ENCODE results near the gene TRPV3. TPM values are rescaled to one million over a fixed set of nuclear protein-coding genes. Genes with fewer than 3 reads are reported as not detected.
"Not testable (repeated sequence)": the region's sequence is repeated elsewhere in the genome, so short reads cannot be mapped to it uniquely, and the experiment has no call there.

Gene TRPV3
- total RNA-seq, 4 donors from 2014 or later = 0.36 to 3.0 (median 0.86) TPM

DNA sequence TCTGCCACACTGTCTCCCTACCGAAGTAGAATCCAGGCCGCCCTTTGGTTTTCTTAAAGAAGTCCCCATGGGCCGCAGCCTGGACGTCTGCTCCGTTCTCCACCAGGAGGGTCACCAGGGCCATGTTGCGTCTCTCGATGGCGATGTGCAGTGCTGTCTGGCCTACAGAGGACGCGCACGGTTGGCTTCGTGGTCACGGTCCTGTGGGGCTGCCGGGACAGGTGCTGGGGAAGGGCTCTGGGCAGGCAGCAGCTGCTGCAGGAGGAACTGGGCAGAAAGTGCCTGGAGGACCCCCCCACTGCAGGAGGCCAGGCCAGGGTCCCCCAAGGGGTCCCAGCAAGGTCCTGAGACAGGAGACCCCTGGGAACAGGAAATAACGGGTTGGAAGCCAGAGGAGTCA lies 32.6 kb upstream of the TRPV3 start:
- DNase-seq (ENCODE audit: low spot score) = no peak
- ATAC-seq (ENCODE audit: low FRiP score) = no peak
- TF ChIP-seq, protein P1, sequence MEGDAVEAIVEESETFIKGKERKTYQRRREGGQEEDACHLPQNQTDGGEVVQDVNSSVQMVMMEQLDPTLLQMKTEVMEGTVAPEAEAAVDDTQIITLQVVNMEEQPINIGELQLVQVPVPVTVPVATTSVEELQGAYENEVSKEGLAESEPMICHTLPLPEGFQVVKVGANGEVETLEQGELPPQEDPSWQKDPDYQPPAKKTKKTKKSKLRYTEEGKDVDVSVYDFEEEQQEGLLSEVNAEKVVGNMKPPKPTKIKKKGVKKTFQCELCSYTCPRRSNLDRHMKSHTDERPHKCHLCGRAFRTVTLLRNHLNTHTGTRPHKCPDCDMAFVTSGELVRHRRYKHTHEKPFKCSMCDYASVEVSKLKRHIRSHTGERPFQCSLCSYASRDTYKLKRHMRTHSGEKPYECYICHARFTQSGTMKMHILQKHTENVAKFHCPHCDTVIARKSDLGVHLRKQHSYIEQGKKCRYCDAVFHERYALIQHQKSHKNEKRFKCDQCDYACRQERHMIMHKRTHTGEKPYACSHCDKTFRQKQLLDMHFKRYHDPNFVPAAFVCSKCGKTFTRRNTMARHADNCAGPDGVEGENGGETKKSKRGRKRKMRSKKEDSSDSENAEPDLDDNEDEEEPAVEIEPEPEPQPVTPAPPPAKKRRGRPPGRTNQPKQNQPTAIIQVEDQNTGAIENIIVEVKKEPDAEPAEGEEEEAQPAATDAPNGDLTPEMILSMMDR (IDR thresholded peaks at IDR 0.05) = no peak

DNA sequence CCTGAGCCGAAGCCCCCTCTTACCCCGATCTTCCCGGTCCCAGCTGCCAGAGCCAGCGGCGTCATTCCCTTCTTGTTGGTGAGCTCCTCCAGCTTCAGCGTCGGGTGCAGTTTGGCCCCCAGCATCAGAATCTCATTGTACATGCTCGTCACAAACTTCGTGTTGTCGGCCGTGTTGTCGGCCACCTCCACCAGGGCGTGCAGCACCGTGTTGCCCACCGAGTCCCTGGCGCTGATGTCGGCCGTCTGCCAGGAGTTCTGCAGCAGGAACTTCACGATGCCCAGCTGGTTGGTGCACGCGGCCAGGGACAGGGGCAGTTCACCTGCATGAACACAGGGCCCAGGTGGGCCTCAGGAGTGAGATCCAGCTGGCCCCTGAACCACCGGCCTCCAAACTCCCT lies 32.2 kb upstream of the TRPV3 start:
- ATAC-seq (ENCODE audit: low FRiP score) (no peak), DNase-seq (ENCODE audit: low spot score) (no peak)
- TF ChIP-seq, protein P1 (IDR thresholded peaks at IDR 0.05) = no peak

DNA sequence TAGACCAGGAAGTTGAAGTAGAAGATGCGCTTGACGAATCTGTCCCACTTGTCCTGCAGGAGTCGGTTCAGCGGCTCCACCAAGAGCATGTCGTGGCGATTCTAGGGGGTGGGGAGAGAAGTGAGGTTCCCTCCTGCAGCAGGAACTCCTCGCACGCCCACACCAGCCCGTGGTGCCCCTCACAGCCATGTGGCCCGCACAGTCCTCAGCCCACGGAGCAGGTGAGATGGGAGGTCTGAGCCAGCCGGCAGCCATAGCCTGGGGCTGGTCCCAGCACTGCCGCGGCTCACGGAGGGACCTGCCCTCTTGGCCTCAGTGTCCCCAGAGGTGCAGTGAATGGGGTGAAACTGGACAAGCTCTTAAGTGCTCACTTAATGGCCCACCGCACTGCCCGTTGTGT lies 28.2 kb upstream of the TRPV3 start:
- DNase-seq (ENCODE audit: low spot score) (no peak), ATAC-seq (ENCODE audit: low FRiP score) (no peak)
- TF ChIP-seq, protein P1 (IDR thresholded peaks at IDR 0.05) = no peak

DNA sequence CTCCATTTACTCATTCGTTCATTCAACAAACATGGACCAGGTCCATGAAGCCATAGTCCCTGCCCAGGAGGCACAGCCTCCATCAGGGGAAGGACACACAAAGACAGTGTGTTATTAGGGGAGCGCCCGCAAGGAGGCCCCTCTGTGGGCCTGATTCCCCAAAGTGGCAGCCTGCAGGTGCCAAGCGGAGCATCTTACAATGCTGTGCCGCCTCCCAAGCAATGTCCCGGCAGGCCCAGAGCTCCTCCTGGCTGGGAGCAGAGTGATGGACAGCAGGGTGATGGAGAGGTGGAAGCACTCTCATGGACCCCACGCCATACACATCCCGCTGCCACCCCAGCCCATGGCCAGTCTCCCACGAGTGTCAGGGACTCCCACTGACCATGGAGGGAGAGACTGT lies 25.8 kb upstream of the TRPV3 start:
- DNase-seq (ENCODE audit: low spot score) (no peak), ATAC-seq (ENCODE audit: low FRiP score) (no peak)
- TF ChIP-seq, protein P1 (IDR thresholded peaks at IDR 0.05) = no peak

DNA sequence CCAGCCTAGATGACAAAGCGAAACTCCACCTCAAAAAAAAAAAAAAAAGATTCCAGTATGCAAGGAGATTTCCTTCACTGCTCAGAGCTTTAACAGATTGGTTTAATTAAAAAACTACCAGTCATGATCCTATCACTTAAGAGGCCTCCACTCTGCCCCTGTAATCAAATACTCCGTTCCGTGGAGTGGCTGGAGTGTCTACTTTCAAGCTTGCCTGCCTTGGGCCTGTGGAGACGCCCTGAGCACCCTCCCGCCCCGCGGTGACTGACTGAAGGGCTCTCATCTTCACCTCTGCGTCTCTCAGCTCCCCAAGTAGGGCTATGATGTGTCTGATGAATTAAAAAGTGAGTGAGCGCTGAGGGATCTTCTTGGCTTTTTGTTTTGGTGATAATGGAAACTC lies 25.3 kb upstream of the TRPV3 start:
- TF ChIP-seq, protein P1 (IDR thresholded peaks at IDR 0.05) = no peak
- ATAC-seq (ENCODE audit: low FRiP score) (no peak), DNase-seq (ENCODE audit: low spot score) (no peak)

DNA sequence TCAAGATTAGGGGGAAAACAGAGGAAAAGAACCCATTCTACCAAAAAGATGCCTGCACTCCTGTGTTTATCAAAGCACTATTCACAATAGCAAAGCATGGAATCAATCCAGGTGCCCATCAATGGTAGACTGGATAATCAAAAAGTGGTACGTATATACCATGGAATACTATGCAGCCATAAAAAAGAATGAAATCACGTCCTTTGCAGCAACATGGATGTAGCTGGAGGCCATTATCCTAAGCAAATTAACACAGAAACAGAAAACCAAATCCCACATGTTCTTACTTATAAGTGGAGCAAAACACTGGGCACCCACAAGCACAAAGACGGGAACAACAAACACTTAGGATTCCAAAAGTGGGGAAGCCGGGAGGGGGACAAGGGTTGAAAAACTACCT lies 21.1 kb upstream of the TRPV3 start:
- not testable (repeated sequence) for DNase-seq (ENCODE audit: low spot score); ATAC-seq (ENCODE audit: low FRiP score)

DNA sequence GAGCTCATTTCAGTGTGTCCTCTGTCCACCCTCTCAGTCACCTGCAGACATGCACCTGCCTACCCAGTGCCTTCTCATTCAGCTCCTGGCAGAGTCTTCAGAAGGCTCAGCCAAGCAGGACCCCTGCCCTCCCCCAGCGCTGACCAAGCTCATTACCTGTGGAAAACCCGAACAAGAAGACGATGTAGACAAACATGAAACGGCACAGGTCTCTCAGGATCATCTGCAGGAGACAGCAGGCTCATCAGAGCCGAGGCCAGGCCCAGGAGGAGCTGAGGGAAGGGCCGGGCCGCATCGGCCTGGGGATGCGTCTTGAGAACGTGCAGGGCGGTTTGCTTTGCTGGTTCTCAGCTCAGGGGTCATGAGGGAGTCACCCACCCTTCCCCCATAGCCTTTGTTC lies 19.4 kb upstream of the TRPV3 start:
- TF ChIP-seq, protein P1 (IDR thresholded peaks at IDR 0.05) = no peak
- no peak for DNase-seq (ENCODE audit: low spot score)
- ATAC-seq (ENCODE audit: low FRiP score) = no peak

DNA sequence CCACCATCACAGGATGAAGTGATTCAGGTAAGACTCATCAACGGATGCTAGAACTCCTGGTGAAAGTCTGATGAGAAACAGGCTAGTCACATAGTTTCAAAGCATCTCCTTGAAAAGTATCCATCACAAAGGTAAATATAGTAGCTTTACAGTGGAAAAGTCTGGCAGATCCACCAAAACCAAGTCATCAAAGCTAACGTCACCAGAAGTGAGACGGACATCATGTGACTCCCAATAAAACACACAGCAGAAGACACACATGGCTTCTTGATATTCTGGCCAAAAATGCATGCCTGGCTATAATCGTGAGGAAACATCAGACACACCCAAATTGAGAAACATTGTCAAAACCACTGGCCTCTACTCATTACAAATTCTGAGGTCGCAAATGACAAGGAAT lies 17.9 kb upstream of the TRPV3 start:
- DNase-seq (ENCODE audit: low spot score) (no peak), ATAC-seq (ENCODE audit: low FRiP score) (no peak)
- TF ChIP-seq, protein P1 (IDR thresholded peaks at IDR 0.05) = no peak
